Spleen (tissue), 11 donors: ENCODE data around the gene FBXW4. TPM values are rescaled to one million over a fixed set of nuclear protein-coding genes. Genes with fewer than 3 reads are reported as not detected.

Experiments
- DNase-seq: peaks from one replicate; pipeline ENCODE4 v3.0.0-alpha.2; 2020
- H3K27ac ChIP-seq, 8 donors: fragments of 200-600 bp; sonication (generic) in 7 of 8; 1 replicate in 4 of 8; 2 replicates in 4 of 8; pipeline versions ENCODE4 v1.5.0 to v1.8.0; 2016 to 2021; ENCODE audit warnings: inconsistent platforms in 4 of 8, mild to moderate bottlenecking in 4 of 8, moderate library complexity in 1 of 8
- H3K27me3 ChIP-seq, 7 donors: fragments of 200-600 bp; sonication (generic) in 6 of 7; replicated peaks in 1 of 7; 1 replicate in 4 of 7; 2 replicates in 3 of 7; pipeline versions ENCODE4 v1.5.0 to v1.8.0; 2016 to 2021; ENCODE audit warnings: inconsistent platforms in 3 of 7, mild to moderate bottlenecking in 1 of 7
- H3K36me3 ChIP-seq, 6 donors: fragments of 200-600 bp; sonication (generic) in 5 of 6; 1 replicate in 4 of 6; 2 replicates in 2 of 6; pipeline versions ENCODE4 v1.5.0 to v1.8.0; 2016 to 2021; ENCODE audit warnings: inconsistent platforms in 2 of 6
- H3K4me1 ChIP-seq, 6 donors: fragments of 200-600 bp; sonication (generic) in 5 of 6; 1 replicate in 3 of 6; 2 replicates in 3 of 6; pipeline versions ENCODE4 v1.5.0 to v1.8.0; 2016 to 2021; ENCODE audit warnings: inconsistent platforms in 3 of 6
- H3K4me3 ChIP-seq, 8 donors: fragments of 200-600 bp; sonication (generic) in 7 of 8; 1 replicate in 4 of 8; 2 replicates in 4 of 8; pipeline versions ENCODE4 v1.5.0 to v1.8.0; 2016 to 2021; ENCODE audit warnings: inconsistent platforms in 4 of 8, mild to moderate bottlenecking in 4 of 8, moderate library complexity in 2 of 8
- H3K9me3 ChIP-seq, 8 donors: fragments of 200-600 bp; sonication (generic) in 7 of 8; 1 replicate in 4 of 8; 2 replicates in 4 of 8; pipeline versions ENCODE4 v1.5.0 to v1.8.0; 2016 to 2021; ENCODE audit warnings: inconsistent platforms in 4 of 8
- CTCF ChIP-seq, 11 experiments: fragments of 200-600 bp in 7 of 11; fragments of 450-650 bp in 4 of 11; sonication (generic) in 4 of 11; IDR thresholded peaks in 8 of 11; conservative IDR thresholded peaks in 3 of 11; 1 replicate in 7 of 11; 2 replicates in 4 of 11; pipeline versions ENCODE4 v1.4.0 to v1.8.0; 2016 to 2021; ENCODE audit warnings: antibody characterized with exemption in 11 of 11, inconsistent platforms in 4 of 11, mild to moderate bottlenecking in 1 of 11
- POLR2A ChIP-seq, 3 donors: fragments of 450-650 bp; IDR thresholded peaks; one replicate each; pipeline ENCODE4 v1.5.1; 2017; ENCODE audit warnings: antibody characterized with exemption in 3 of 3, mild to moderate bottlenecking in 1 of 3
- POLR2AphosphoS5 ChIP-seq, 3 donors: sonication (generic); formaldehyde crosslinking; IDR thresholded peaks; one replicate each; pipeline ENCODE4 v1.5.1; 2017; ENCODE audit warnings: antibody characterized with exemption in 3 of 3
- WGBS, 5 donors: extraction: QIAGEN DNeasy Blood & Tissue Kit in 3 of 5; methylation state at CpG; one replicate each; pipeline versions ENCODE4 v1.1.5 to v1.1.7; 2013 to 2018; 5-methylcytosine and 5-hydroxymethylcytosine counted together
- intact Hi-C: fragments of 100-400 bp; cut with DNase I; formaldehyde crosslinking; loops from one replicate; pipeline ENCODE4 v1.15.0; 2023; ENCODE audit warnings: low total_unique reads
- polyA plus RNA-seq, 3 donors: library from polyadenylated mRNA; stranded (reverse); fragments of 200-250 nt; gene quantifications; one replicate each; pipeline ENCODE4 v1.2.1, GENCODE V29; 2013
- total RNA-seq, 7 donors: library from RNA; depleted of rRNA in 3 of 7; stranded (reverse); fragments of >200 nt in 3 of 7; fragmentation: NEBNext Ultra II Directional in 4 of 7; extraction: Animal tissue kit (Norgen Biotek cat#: 25700) in 4 of 7; gene quantifications; one replicate each; pipeline versions ENCODE4 v1.1.0 to v1.2.1, GENCODE V29; 2016 to 2021
- donor health status: healthy with polysubstance abuse.
- donor health status: DM: no; HTN: no; CAD: no; lungs with moderate emphysema.
- donor health status: DM: no; HTN: no; CAD: no.
- donor health status: Bipolar disorder and iron deficiency.
- donor health status: healthy.
- donor health status: DM: no; HTN: no; CAD: no.
- donor health status: DM: yes; HTN: yes; CAD: no.

The FBXW4 gene
- total and polyA plus RNA-seq, 10 donors = 24.1 to 78.1 (median 54.8) TPM

- DNase-seq = peak; percentile 55
- Histone ChIP-seq H3K9me3 (no peaks in the 10 kb centered on the region), H3K36me3 (peaks cover 0 to 100% (median 35%) of the 10 kb centered on the region in 6 donors), H3K4me1 (peaks cover 0 to 26% (median 7%) of the 10 kb centered on the region in 6 donors), H3K4me3 (no peak overlapping the region), H3K27me3 (no peaks in the 10 kb centered on the region), H3K27ac (peak overlapping the region in 1 of 8 donors; percentile 53)
- TF ChIP-seq CTCF (IDR thresholded peaks at IDR 0.05 in 8 of 11, conservative IDR thresholded peaks at IDR 0.05 in 3 of 11) = no peak
- no peak for TF ChIP-seq POLR2A (IDR thresholded peaks at IDR 0.05)
- no peak for TF ChIP-seq POLR2AphosphoS5 (IDR thresholded peaks at IDR 0.05)
- WGBS, 5 donors = 58 to 74% (median 69%) methylated on average over 8 of the region's 8 CpGs
- intact Hi-C loops = no loop called here
These were observed 77.7 kb downstream of the FBXW4 start for GRCh38 chr10:101617102-101617823.

- Histone ChIP-seq H3K27me3 (no peaks in the 10 kb centered on the region), H3K4me3 (no peak overlapping the region), H3K36me3 (peaks cover 0 to 100% (median 41%) of the 10 kb centered on the region in 6 donors), H3K9me3 (no peaks in the 10 kb centered on the region), H3K27ac (no peak overlapping the region), H3K4me1 (peaks cover 0 to 33% (median 11%) of the 10 kb centered on the region in 6 donors)
- intact Hi-C loops = no loop called here
- WGBS, 5 donors = 88 to 94% (median 94%) methylated on average over 9 of the region's 9 CpGs
- TF ChIP-seq POLR2AphosphoS5 (IDR thresholded peaks at IDR 0.05) (no peak), CTCF (IDR thresholded peaks at IDR 0.05 in 8 of 11, conservative IDR thresholded peaks at IDR 0.05 in 3 of 11) (no peak), POLR2A (IDR thresholded peaks at IDR 0.05) (no peak)
- peak; percentile 41 for DNase-seq
These were observed 78.4 kb downstream of the FBXW4 start for GRCh38 chr10:101616415-101617101.

- WGBS, 5 donors = 83 to 99% (median 92%) methylated on average over 4 to 5 of the region's 5 CpGs
- Histone ChIP-seq H3K9me3 (no peaks in the 10 kb centered on the region), H3K36me3 (peaks cover 0 to 100% (median 45%) of the 10 kb centered on the region in 6 donors), H3K4me1 (peaks cover 0 to 40% (median 15%) of the 10 kb centered on the region in 6 donors), H3K27me3 (no peaks in the 10 kb centered on the region), H3K4me3 (no peak overlapping the region), H3K27ac (no peak overlapping the region)
- TF ChIP-seq CTCF (IDR thresholded peaks at IDR 0.05 in 8 of 11, conservative IDR thresholded peaks at IDR 0.05 in 3 of 11) (no peak), POLR2A (IDR thresholded peaks at IDR 0.05) (no peak)
- intact Hi-C loops = no loop called here
- DNase-seq = peak; percentile 29
These were observed 79.3 kb downstream of the FBXW4 start for GRCh38 chr10:101615525-101616116.
